ENCODE data around the gene SH3TC2. TPM values are rescaled to one million over a fixed set of nuclear protein-coding genes. Genes with fewer than 3 reads are reported as not detected.
"Not testable (repeated sequence)": the region's sequence is repeated elsewhere in the genome, so short reads cannot be mapped to it uniquely, and the experiment has no call there.

The SH3TC2 gene
- total RNA-seq, 1 donor from 2014 or later, result 0.13 TPM

DNA sequence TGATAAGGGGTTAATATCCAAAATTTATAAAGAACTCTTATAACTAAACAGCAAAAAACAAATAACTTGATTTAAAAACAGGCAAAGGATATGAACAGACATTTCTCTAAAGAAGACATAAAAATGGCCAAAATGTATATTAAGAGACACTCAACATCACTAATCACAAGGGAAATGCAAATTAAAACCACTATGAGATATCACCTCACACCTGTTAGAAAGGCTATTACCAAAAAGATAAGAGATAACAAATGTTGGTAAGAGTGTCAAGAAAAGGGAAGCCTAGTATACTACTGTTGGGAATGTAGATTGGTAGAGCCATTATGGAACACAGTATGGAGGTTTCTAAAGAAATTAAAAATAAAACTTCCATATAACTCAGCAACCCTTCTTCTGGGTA is 19.4 kb upstream of the SH3TC2 start:
- Mint-ChIP-seq H3K36me3 (ENCODE audit: low read depth, unreplicated experiment) (no peaks in the 10 kb centered on the region), H3K27me3 (ENCODE audit: unreplicated experiment) (no peaks in the 10 kb centered on the region), H3K4me1 (ENCODE audit: unreplicated experiment) (peaks cover under 1% of the 10 kb centered on the region), H3K27ac (ENCODE audit: unreplicated experiment) (no peak overlapping the region), H3K9me3 (ENCODE audit: unreplicated experiment) (no peaks in the 10 kb centered on the region), H3K4me3 (ENCODE audit: unreplicated experiment) (no peak overlapping the region)
- DNase-seq (ENCODE audit: low spot score), result no peak
- TF ChIP-seq, protein P1, sequence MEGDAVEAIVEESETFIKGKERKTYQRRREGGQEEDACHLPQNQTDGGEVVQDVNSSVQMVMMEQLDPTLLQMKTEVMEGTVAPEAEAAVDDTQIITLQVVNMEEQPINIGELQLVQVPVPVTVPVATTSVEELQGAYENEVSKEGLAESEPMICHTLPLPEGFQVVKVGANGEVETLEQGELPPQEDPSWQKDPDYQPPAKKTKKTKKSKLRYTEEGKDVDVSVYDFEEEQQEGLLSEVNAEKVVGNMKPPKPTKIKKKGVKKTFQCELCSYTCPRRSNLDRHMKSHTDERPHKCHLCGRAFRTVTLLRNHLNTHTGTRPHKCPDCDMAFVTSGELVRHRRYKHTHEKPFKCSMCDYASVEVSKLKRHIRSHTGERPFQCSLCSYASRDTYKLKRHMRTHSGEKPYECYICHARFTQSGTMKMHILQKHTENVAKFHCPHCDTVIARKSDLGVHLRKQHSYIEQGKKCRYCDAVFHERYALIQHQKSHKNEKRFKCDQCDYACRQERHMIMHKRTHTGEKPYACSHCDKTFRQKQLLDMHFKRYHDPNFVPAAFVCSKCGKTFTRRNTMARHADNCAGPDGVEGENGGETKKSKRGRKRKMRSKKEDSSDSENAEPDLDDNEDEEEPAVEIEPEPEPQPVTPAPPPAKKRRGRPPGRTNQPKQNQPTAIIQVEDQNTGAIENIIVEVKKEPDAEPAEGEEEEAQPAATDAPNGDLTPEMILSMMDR (IDR thresholded peaks at IDR 0.05; ENCODE audit: unreplicated experiment), result no peak

DNA sequence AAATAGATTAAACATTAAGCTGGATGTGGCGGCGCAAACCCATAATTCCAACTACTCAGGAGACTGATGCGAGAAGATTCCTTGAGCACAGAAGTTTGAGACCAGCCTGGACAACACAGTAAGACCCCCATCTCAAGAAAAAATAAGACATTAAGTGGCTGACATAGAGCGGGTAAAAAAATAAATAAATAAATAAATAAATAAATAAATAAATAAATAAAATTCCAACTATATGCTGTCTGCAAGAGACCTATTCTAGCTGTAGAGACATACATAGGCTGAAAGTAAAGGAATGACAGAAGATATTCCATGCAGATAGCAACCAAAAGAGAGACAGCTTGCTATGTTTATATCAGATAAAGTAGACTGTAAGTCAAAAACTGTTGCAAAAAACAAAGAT is 17.4 kb upstream of the SH3TC2 start:
- Mint-ChIP-seq H3K36me3 (ENCODE audit: low read depth, unreplicated experiment) (no peaks in the 10 kb centered on the region), H3K9me3 (ENCODE audit: unreplicated experiment) (no peaks in the 10 kb centered on the region), H3K4me3 (ENCODE audit: unreplicated experiment) (no peak overlapping the region), H3K4me1 (ENCODE audit: unreplicated experiment) (peaks cover 4% of the 10 kb centered on the region), H3K27ac (ENCODE audit: unreplicated experiment) (no peak overlapping the region), H3K27me3 (ENCODE audit: unreplicated experiment) (no peaks in the 10 kb centered on the region)
- DNase-seq (ENCODE audit: low spot score), result no peak
- TF ChIP-seq, protein P1 (IDR thresholded peaks at IDR 0.05; ENCODE audit: unreplicated experiment), result no peak

DNA sequence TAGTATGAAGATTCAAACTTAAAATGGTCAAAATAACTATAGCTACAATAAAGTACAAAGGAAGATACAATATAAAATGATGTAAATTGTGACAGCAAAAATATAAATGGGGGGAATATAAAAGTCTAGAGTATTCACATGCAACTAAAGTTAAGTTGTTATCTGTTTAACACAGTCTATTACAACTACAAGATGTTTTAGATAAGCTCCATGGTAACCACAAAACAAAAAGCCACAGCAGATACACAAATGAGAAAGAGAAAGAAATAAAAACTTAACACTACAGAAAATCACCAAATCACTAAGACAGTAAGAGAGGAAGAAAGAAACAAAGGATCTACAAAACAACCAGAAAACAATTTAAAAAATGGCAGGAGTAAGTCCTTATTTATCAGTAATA is 17.0 kb upstream of the SH3TC2 start:
- TF ChIP-seq, protein P1 (IDR thresholded peaks at IDR 0.05; ENCODE audit: unreplicated experiment), result no peak
- no peaks in the 10 kb centered on the region for H3K36me3 Mint-ChIP-seq (ENCODE audit: low read depth, unreplicated experiment)
- peaks cover 4% of the 10 kb centered on the region for H3K4me1 Mint-ChIP-seq (ENCODE audit: unreplicated experiment)
- H3K27me3 Mint-ChIP-seq (ENCODE audit: unreplicated experiment), result no peaks in the 10 kb centered on the region
- no peak for DNase-seq (ENCODE audit: low spot score)
- H3K9me3 Mint-ChIP-seq (ENCODE audit: unreplicated experiment), result no peaks in the 10 kb centered on the region
- no peak overlapping the region for H3K27ac Mint-ChIP-seq (ENCODE audit: unreplicated experiment)
- H3K4me3 Mint-ChIP-seq (ENCODE audit: unreplicated experiment), result no peak overlapping the region

DNA sequence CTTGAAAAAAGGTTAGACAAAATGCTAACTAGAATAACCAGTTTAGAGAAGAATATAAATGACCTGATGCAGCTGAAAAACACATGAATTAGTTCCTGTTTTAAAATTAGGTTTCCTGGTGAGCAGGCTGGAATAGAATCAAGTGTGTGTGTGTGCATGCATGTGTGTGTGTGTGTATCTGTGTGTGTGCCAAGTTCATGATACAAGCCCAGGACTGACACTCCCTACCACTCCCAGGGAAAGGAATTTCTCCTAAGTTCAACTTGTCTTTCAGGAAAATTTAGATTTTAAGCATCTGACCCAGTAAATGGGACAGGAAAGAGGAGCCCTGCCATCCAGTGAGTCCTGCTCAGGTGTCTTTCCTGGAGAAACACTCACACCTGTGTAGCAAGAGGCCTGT is 11.2 kb upstream of the SH3TC2 start:
- H3K27me3 Mint-ChIP-seq (ENCODE audit: unreplicated experiment); H3K9me3 Mint-ChIP-seq (ENCODE audit: unreplicated experiment): not testable (repeated sequence)

DNA sequence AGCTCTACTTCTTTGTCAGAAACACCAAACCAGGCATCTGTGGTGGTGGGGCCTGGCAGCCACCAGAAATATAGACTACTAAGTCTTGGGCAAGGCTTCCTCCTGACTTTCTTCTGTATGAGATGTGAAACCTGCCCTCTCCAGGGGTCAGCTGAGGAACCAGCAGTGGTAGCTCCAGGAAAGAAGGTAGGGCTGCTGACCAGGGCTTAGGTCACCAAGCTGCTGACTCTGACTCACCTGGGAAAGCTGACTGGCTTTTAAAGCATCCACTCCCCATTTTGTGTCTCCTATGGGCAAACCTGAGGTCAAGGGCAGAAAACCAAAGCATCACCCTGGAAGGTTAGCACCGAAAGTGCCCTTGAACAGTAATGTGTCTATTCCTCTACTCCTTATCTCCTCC is 10.4 kb upstream of the SH3TC2 start:
- Mint-ChIP-seq H3K27ac (ENCODE audit: unreplicated experiment) (no peak overlapping the region), H3K27me3 (ENCODE audit: unreplicated experiment) (no peaks in the 10 kb centered on the region), H3K4me1 (ENCODE audit: unreplicated experiment) (peaks cover 4% of the 10 kb centered on the region), H3K36me3 (ENCODE audit: low read depth, unreplicated experiment) (no peaks in the 10 kb centered on the region), H3K9me3 (ENCODE audit: unreplicated experiment) (no peaks in the 10 kb centered on the region), H3K4me3 (ENCODE audit: unreplicated experiment) (no peak overlapping the region)
- no peak for DNase-seq (ENCODE audit: low spot score)
- TF ChIP-seq, protein P1 (IDR thresholded peaks at IDR 0.05; ENCODE audit: unreplicated experiment), result no peak

More for the DNA sequence above, 11.2 kb upstream of the SH3TC2 start:
- H3K27ac Mint-ChIP-seq (ENCODE audit: unreplicated experiment); H3K36me3 Mint-ChIP-seq (ENCODE audit: low read depth, unreplicated experiment); DNase-seq (ENCODE audit: low spot score); H3K4me3 Mint-ChIP-seq (ENCODE audit: unreplicated experiment); H3K4me1 Mint-ChIP-seq (ENCODE audit: unreplicated experiment): not testable (repeated sequence)

DNA sequence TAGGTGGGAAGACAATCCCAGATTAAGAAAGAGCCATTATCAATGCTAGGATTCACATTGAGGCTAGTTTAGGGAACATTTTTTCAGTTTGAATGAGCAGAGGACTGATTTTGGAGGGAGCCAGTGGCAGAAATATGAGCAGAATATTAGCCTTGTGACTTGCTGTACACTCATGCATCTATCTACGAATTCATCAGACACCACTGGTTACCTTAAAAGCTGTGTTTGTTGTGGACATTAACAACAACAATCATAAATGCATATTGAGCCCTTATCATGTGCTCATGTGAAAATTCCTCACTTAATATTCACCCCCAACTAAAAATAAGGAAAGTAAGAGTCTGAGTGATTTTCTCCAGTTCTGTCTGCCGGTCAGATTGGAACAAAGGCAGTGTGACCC is 9.9 kb upstream of the SH3TC2 start:
- no peaks in the 10 kb centered on the region for H3K27me3 Mint-ChIP-seq (ENCODE audit: unreplicated experiment)
- no peak overlapping the region for H3K4me3 Mint-ChIP-seq (ENCODE audit: unreplicated experiment)
- H3K4me1 Mint-ChIP-seq (ENCODE audit: unreplicated experiment), result peaks cover 4% of the 10 kb centered on the region
- H3K9me3 Mint-ChIP-seq (ENCODE audit: unreplicated experiment), result no peaks in the 10 kb centered on the region
- TF ChIP-seq, protein P1 (IDR thresholded peaks at IDR 0.05; ENCODE audit: unreplicated experiment), result no peak
- no peak for DNase-seq (ENCODE audit: low spot score)
- H3K36me3 Mint-ChIP-seq (ENCODE audit: low read depth, unreplicated experiment), result no peaks in the 10 kb centered on the region
- H3K27ac Mint-ChIP-seq (ENCODE audit: unreplicated experiment), result no peak overlapping the region
